ENCODE data around the gene DNAJC18. TPM values are rescaled to one million over a fixed set of nuclear protein-coding genes. Genes with fewer than 3 reads are reported as not detected.

Gene DNAJC18
- total RNA-seq, 1 experiment from 2014 or later = 12.5 TPM

DNA sequence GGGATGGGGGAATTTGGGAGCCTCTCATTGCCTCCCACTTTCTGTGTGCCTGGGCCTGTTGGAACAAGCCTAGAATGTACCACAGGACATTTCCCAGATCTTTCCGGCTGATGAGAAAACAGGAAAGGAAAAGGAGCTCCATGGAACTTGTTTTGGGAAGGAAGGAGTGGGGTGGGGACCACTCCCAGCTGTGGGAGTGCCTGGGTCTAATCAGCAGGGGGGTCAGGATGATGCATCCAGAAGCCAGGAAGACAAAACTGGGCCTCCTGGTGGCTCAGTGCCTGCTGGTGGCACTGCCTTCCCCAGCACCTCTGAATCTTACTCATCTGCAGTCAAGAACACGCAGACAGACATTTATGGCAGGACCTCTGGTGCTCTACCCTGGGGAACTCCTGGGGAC is 34.2 kb upstream of the DNAJC18 start:
- H3K9me3 Mint-ChIP-seq (ENCODE audit: unreplicated experiment) = no peaks in the 10 kb centered on the region
- intact Hi-C loops (cut with micrococcal nuclease; ENCODE audit: unreplicated experiment) = no loop called here
- H3K27me3 Mint-ChIP-seq (ENCODE audit: insufficient read depth, unreplicated experiment) = no peaks in the 10 kb centered on the region
- no peak overlapping the region for H3K27ac Mint-ChIP-seq (ENCODE audit: unreplicated experiment)
- DNase-seq = no peak
- H3K4me1 Mint-ChIP-seq (ENCODE audit: low read depth, unreplicated experiment) = no peaks in the 10 kb centered on the region
- POLR2A ChIA-PET = no interaction called here
- peaks cover 7% of the 10 kb centered on the region; the same call in 1 of the 2 replicates for H3K4me1 ChIP-seq
- H3K9me3 ChIP-seq = no peaks in the 10 kb centered on the region
- CTCF ChIA-PET = no interaction called here
- TF ChIP-seq, protein P1, sequence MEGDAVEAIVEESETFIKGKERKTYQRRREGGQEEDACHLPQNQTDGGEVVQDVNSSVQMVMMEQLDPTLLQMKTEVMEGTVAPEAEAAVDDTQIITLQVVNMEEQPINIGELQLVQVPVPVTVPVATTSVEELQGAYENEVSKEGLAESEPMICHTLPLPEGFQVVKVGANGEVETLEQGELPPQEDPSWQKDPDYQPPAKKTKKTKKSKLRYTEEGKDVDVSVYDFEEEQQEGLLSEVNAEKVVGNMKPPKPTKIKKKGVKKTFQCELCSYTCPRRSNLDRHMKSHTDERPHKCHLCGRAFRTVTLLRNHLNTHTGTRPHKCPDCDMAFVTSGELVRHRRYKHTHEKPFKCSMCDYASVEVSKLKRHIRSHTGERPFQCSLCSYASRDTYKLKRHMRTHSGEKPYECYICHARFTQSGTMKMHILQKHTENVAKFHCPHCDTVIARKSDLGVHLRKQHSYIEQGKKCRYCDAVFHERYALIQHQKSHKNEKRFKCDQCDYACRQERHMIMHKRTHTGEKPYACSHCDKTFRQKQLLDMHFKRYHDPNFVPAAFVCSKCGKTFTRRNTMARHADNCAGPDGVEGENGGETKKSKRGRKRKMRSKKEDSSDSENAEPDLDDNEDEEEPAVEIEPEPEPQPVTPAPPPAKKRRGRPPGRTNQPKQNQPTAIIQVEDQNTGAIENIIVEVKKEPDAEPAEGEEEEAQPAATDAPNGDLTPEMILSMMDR (IDR thresholded peaks at IDR 0.05; ENCODE audit: insufficient read depth in 1 of 2, low read depth in 1 of 2, low read length in 1 of 2, severe bottlenecking in 1 of 2, unreplicated experiment in 1 of 2) = no peak
- H3K36me3 ChIP-seq (ENCODE audit: control insufficient read depth, insufficient read depth, low read length) = no peaks in the 10 kb centered on the region
- no peaks in the 10 kb centered on the region for H3K27me3 ChIP-seq (replicated peaks; ENCODE audit: control insufficient read depth, insufficient read depth, low read length)
- H3K4me3 ChIP-seq (ENCODE audit: low read depth, low read length) = no peak overlapping the region
- BruUV-seq (replicated peaks) = no TSS peak
- H3K4me3 Mint-ChIP-seq (ENCODE audit: unreplicated experiment) = no peak overlapping the region
- H3K36me3 Mint-ChIP-seq (ENCODE audit: insufficient read depth, unreplicated experiment) = no peaks in the 10 kb centered on the region

DNA sequence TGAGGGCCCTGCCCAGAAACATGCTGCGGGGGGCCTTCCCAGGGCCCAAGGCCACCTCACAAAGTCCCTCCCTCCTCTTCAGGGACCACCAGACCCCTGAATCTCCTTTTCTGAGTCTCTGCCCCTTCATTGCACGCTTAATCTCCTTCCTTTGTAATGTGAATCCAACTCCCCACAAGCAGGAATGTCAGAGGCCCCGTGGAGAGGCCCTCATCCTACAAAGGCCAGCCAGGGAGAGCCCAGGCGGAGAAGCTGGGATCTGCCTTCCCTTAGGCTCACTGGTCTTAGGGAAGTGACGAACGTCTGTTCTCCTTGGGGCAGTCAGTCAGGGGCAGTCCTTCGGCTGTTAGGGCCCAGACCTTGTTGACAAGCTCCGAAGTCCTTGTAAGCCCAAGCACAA is 33.8 kb upstream of the DNAJC18 start:
- Histone ChIP-seq H3K9me3 (no peaks in the 10 kb centered on the region), H3K36me3 (ENCODE audit: control insufficient read depth, insufficient read depth, low read length) (no peaks in the 10 kb centered on the region), H3K4me1 (peaks cover 6% of the 10 kb centered on the region; the same call in 1 of the 2 replicates), H3K4me3 (ENCODE audit: low read depth, low read length) (no peak overlapping the region), H3K27me3 (replicated peaks; ENCODE audit: control insufficient read depth, insufficient read depth, low read length) (no peaks in the 10 kb centered on the region)
- H3K27ac Mint-ChIP-seq (ENCODE audit: unreplicated experiment) = no peak overlapping the region
- no peak overlapping the region for H3K4me3 Mint-ChIP-seq (ENCODE audit: unreplicated experiment)
- CTCF ChIA-PET = no interaction called here
- no peak for DNase-seq
- POLR2A ChIA-PET = no interaction called here
- H3K36me3 Mint-ChIP-seq (ENCODE audit: insufficient read depth, unreplicated experiment) = no peaks in the 10 kb centered on the region
- intact Hi-C loops (cut with micrococcal nuclease; ENCODE audit: unreplicated experiment) = no loop called here
- no peaks in the 10 kb centered on the region for H3K9me3 Mint-ChIP-seq (ENCODE audit: unreplicated experiment)
- no TSS peak for BruUV-seq (replicated peaks)
- no peaks in the 10 kb centered on the region for H3K4me1 Mint-ChIP-seq (ENCODE audit: low read depth, unreplicated experiment)
- no peaks in the 10 kb centered on the region for H3K27me3 Mint-ChIP-seq (ENCODE audit: insufficient read depth, unreplicated experiment)
- TF ChIP-seq, protein P1 (IDR thresholded peaks at IDR 0.05; ENCODE audit: insufficient read depth in 1 of 2, low read depth in 1 of 2, low read length in 1 of 2, severe bottlenecking in 1 of 2, unreplicated experiment in 1 of 2) = no peak

DNA sequence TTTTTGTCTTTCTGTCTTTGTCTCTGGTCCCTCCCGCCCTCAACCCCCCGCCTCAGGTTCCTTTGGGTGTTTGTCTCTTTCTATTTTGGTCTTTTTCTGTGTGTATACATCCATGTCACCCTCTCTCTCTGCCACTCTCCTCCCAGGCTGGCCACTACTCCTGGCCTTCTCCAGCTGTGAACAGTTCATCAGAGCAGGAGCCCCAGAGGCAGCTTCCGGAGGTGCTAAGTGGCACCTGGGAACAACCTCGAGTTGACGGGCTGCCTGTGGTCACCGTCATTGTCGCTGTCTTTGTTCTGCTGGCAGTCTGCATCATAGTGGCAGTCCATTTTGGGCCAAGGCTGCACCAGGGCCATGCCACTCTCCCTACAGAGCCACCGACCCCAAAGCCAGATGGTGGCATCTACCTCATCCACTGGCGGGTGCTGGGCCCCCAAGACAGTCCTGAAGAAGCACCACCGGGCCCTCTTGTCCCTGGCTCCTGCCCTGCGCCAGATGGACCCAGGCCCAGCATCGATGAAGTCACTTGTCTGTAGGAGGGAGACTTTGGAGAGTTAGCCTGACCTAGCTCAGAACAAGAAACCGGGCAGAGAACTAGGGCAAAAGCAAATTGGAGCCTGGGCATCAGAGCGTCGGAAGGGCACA is 33.2 kb upstream of the DNAJC18 start:
- ChIA-PET CTCF (no interaction called here), POLR2A (no interaction called here)
- no peaks in the 10 kb centered on the region for H3K36me3 Mint-ChIP-seq (ENCODE audit: insufficient read depth, unreplicated experiment)
- H3K4me1 ChIP-seq = peaks cover 6% of the 10 kb centered on the region; the same call in 1 of the 2 replicates
- H3K9me3 ChIP-seq = no peaks in the 10 kb centered on the region
- no peak overlapping the region for H3K27ac Mint-ChIP-seq (ENCODE audit: unreplicated experiment)
- no peak for DNase-seq
- no peaks in the 10 kb centered on the region for H3K36me3 ChIP-seq (ENCODE audit: control insufficient read depth, insufficient read depth, low read length)
- H3K4me3 Mint-ChIP-seq (ENCODE audit: unreplicated experiment) = no peak overlapping the region
- H3K4me1 Mint-ChIP-seq (ENCODE audit: low read depth, unreplicated experiment) = no peaks in the 10 kb centered on the region
- intact Hi-C loops (cut with micrococcal nuclease; ENCODE audit: unreplicated experiment) = no loop called here
- H3K27me3 Mint-ChIP-seq (ENCODE audit: insufficient read depth, unreplicated experiment) = no peaks in the 10 kb centered on the region
- no peaks in the 10 kb centered on the region for H3K9me3 Mint-ChIP-seq (ENCODE audit: unreplicated experiment)
- no TSS peak for BruUV-seq (replicated peaks)
- H3K27me3 ChIP-seq (replicated peaks; ENCODE audit: control insufficient read depth, insufficient read depth, low read length) = no peaks in the 10 kb centered on the region
- TF ChIP-seq, protein P1 (IDR thresholded peaks at IDR 0.05; ENCODE audit: insufficient read depth in 1 of 2, low read depth in 1 of 2, low read length in 1 of 2, severe bottlenecking in 1 of 2, unreplicated experiment in 1 of 2) = no peak
- H3K4me3 ChIP-seq (ENCODE audit: low read depth, low read length) = no peak overlapping the region

Measured in Caco-2 (cell line).